Measurements from ENCODE around the gene CRMP1.

DNA sequence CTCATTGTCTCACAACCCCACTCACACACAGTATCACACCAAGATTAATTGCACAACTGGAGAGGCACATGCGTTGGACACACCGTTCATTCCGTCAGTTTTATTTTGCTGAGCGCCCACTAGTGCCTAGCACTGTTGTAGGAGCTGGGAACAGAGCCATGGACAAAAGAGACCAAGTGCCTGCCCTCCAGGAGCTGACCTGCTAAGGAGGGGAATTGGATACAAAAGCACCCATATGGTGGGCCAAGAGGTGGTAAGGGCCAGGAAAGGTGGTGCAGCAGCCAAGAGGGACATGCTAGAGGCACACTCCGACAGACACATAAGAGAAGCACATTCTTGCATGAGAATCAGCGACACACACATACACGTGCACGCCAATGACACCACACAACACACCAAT lies 705 bp upstream of the CRMP1 start:
- TF ChIP-seq, protein P1, sequence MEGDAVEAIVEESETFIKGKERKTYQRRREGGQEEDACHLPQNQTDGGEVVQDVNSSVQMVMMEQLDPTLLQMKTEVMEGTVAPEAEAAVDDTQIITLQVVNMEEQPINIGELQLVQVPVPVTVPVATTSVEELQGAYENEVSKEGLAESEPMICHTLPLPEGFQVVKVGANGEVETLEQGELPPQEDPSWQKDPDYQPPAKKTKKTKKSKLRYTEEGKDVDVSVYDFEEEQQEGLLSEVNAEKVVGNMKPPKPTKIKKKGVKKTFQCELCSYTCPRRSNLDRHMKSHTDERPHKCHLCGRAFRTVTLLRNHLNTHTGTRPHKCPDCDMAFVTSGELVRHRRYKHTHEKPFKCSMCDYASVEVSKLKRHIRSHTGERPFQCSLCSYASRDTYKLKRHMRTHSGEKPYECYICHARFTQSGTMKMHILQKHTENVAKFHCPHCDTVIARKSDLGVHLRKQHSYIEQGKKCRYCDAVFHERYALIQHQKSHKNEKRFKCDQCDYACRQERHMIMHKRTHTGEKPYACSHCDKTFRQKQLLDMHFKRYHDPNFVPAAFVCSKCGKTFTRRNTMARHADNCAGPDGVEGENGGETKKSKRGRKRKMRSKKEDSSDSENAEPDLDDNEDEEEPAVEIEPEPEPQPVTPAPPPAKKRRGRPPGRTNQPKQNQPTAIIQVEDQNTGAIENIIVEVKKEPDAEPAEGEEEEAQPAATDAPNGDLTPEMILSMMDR (IDR thresholded peaks at IDR 0.05; ENCODE audit: insufficient read depth, low read depth, low read length), result no peak
- TF ChIP-seq EZH2 (IDR thresholded peaks at IDR 0.05; ENCODE audit: insufficient read depth, low read length), result no peak
